ENCODE results near the gene RIIAD1.
A peak's percentile ranks its signal among the peaks of the same experiment; 100 is the strongest.

RIIAD1 gene

DNA sequence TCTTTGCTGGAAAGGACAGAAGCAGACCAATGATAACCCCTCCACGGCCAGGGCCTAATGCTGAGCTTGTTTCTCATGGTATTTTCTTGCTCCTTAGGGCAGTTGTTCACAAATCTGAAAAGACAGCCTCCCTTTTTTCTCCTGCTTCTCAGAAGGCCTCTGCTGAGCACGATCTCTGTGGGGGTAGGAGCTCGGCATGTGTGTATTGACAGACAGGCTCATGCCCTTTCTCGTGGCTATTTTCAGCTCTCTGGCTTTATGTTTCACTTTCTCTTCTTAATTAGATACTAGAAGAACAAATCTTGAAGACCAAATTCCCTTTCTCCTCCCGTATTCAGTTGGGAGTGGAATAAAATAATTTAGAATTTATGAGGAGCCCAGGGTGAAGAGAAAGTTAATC, 768 bp upstream of the RIIAD1 start:
- Histone ChIP-seq H3K27me3 (peaks cover 0 to 14% of the 10 kb centered on the region in 2 donors), H3K9me3 (no peaks in the 10 kb centered on the region), H3K27ac (peak overlapping the region; percentile 72 to 79), H3K4me1 (peaks cover 0 to 47% (median 36%) of the 10 kb centered on the region in 4 donors), H3K4me3 (peak overlapping the region; percentile 52 to 66), H3K36me3 (no peaks in the 10 kb centered on the region)
- DNase-seq = no peak
- intact Hi-C loops (cut with DNase I; ENCODE audit: low total_unique reads) = no loop called here
- TF ChIP-seq, protein P1, sequence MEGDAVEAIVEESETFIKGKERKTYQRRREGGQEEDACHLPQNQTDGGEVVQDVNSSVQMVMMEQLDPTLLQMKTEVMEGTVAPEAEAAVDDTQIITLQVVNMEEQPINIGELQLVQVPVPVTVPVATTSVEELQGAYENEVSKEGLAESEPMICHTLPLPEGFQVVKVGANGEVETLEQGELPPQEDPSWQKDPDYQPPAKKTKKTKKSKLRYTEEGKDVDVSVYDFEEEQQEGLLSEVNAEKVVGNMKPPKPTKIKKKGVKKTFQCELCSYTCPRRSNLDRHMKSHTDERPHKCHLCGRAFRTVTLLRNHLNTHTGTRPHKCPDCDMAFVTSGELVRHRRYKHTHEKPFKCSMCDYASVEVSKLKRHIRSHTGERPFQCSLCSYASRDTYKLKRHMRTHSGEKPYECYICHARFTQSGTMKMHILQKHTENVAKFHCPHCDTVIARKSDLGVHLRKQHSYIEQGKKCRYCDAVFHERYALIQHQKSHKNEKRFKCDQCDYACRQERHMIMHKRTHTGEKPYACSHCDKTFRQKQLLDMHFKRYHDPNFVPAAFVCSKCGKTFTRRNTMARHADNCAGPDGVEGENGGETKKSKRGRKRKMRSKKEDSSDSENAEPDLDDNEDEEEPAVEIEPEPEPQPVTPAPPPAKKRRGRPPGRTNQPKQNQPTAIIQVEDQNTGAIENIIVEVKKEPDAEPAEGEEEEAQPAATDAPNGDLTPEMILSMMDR (IDR thresholded peaks at IDR 0.05) = no peak

GRCh38 chr1:151721788-151722510, 627 bp downstream of the RIIAD1 start:
- TF ChIP-seq, protein P1 (IDR thresholded peaks at IDR 0.05) = no peak
- Histone ChIP-seq H3K27me3 (peaks cover 0 to 7% of the 10 kb centered on the region in 2 donors), H3K27ac (peak overlapping the region; percentile 72 to 79), H3K4me1 (peaks cover 0 to 38% (median 28%) of the 10 kb centered on the region in 4 donors), H3K36me3 (no peaks in the 10 kb centered on the region), H3K9me3 (no peaks in the 10 kb centered on the region), H3K4me3 (peak overlapping the region; percentile 52 to 66)
- DNase-seq = no peak
- intact Hi-C loops (cut with DNase I; ENCODE audit: low total_unique reads) = no loop called here

GRCh38 chr1:151723726-151724370, 2.5 kb downstream of the RIIAD1 start:
- DNase-seq = no peak
- intact Hi-C loops (cut with DNase I; ENCODE audit: low total_unique reads) = no loop called here

GRCh38 chr1:151728151-151729054, 7.1 kb downstream of the RIIAD1 start:
- no peak for DNase-seq
- H3K27ac ChIP-seq = peak overlapping the region; percentile 55 to 60
- H3K27me3 ChIP-seq = peaks cover 0 to 7% of the 10 kb centered on the region in 2 donors
- TF ChIP-seq, protein P1 (IDR thresholded peaks at IDR 0.05) = no peak
- no peaks in the 10 kb centered on the region for H3K9me3 ChIP-seq
- intact Hi-C loops (cut with DNase I; ENCODE audit: low total_unique reads) = no loop called here
- H3K4me3 ChIP-seq = peak overlapping the region; percentile 32 to 46
- H3K4me1 ChIP-seq = peaks cover 0 to 16% (median 9%) of the 10 kb centered on the region in 4 donors
- no peaks in the 10 kb centered on the region for H3K36me3 ChIP-seq

More at GRCh38 chr1:151723726-151724370, 2.5 kb downstream of the RIIAD1 start:
- TF ChIP-seq, protein P1 (IDR thresholded peaks at IDR 0.05) = no peak
- no peak overlapping the region for H3K4me3 ChIP-seq
- peaks cover 0 to 34% (median 19%) of the 10 kb centered on the region in 4 donors for H3K4me1 ChIP-seq
- no peaks in the 10 kb centered on the region for H3K9me3 ChIP-seq
- H3K27me3 ChIP-seq = peaks cover 0 to 7% of the 10 kb centered on the region in 2 donors
- H3K27ac ChIP-seq = no peak overlapping the region
- no peaks in the 10 kb centered on the region for H3K36me3 ChIP-seq

- no peak overlapping the region for H3K27ac ChIP-seq
- H3K4me3 ChIP-seq = no peak overlapping the region
- H3K9me3 ChIP-seq = no peaks in the 10 kb centered on the region
- peaks cover 0 to 7% of the 10 kb centered on the region in 2 donors for H3K27me3 ChIP-seq
- H3K4me1 ChIP-seq = peaks cover 0 to 16% (median 9%) of the 10 kb centered on the region in 4 donors
- H3K36me3 ChIP-seq = no peaks in the 10 kb centered on the region
- TF ChIP-seq, protein P1 (IDR thresholded peaks at IDR 0.05) = no peak
- intact Hi-C loops (cut with DNase I; ENCODE audit: low total_unique reads) = no loop called here
- no peak for DNase-seq
Measured at GRCh38 chr1:151729157-151729965, 8.0 kb downstream of the RIIAD1 start.
